Lower leg skin (tissue), 4 donors: ENCODE measurements around the gene CAVIN1. TPM values are rescaled to one million over a fixed set of nuclear protein-coding genes. Genes with fewer than 3 reads are reported as not detected.
"Not testable (repeated sequence)": the region's sequence is repeated elsewhere in the genome, so short reads cannot be mapped to it uniquely, and the experiment has no call there.

Experiments
- DNase-seq, 2 donors: peaks; one replicate each; pipeline ENCODE4 v3.0.0-alpha.2; 2019; ENCODE audit warnings: low spot score in 2 of 2
- H3K4me3 ChIP-seq: fragments of 200-600 bp; sonication (generic); 2 replicates; pipeline ENCODE4 v1.5.1; 2017; ENCODE audit warnings: mild to moderate bottlenecking, low read depth; ENCODE audit not compliant: poor library complexity, severe bottlenecking
- CTCF ChIP-seq, 3 donors: fragments of 450-650 bp; IDR thresholded peaks; one replicate each; pipeline ENCODE4 v1.5.1; 2016; ENCODE audit warnings: antibody characterized with exemption in 3 of 3, mild to moderate bottlenecking in 3 of 3, moderate library complexity in 2 of 3
- POLR2A ChIP-seq, 2 donors: fragments of 450-650 bp; IDR thresholded peaks; one replicate each; pipeline ENCODE4 v1.6.1; 2016 to 2017; ENCODE audit warnings: antibody characterized with exemption in 2 of 2, mild to moderate bottlenecking in 1 of 2, moderate library complexity in 1 of 2
- WGBS, 2 donors: methylation state at CpG; one replicate each; pipeline ENCODE4 v1.1.5; 2018; 5-methylcytosine and 5-hydroxymethylcytosine counted together
- intact Hi-C: fragments of 100-400 bp; cut with DNase I; formaldehyde crosslinking; loops from one replicate; pipeline ENCODE4 v1.15.0; 2023; ENCODE audit warnings: low total_unique reads
- total RNA-seq, 4 donors: library from RNA; depleted of rRNA; stranded (reverse); fragments of >200 nt; gene quantifications; one replicate each; pipeline ENCODE4 v1.1.0, GENCODE V29; 2016

CAVIN1 gene
- total RNA-seq, 4 donors from 2014 or later: 171 to 336 (median 255) TPM

- 41 to 57% methylated on average over 2 of the region's 2 CpGs for WGBS, 2 donors
- H3K4me3 ChIP-seq: no peak overlapping the region
- intact Hi-C loops: no loop called here
- no peak for DNase-seq
- TF ChIP-seq CTCF (IDR thresholded peaks at IDR 0.05) (no peak), POLR2A (IDR thresholded peaks at IDR 0.05) (no peak)
Measured at GRCh38 chr17:42453439-42453838, 30.4 kb upstream of the CAVIN1 start.

GRCh38 chr17:42451270-42451669, 28.2 kb upstream of the CAVIN1 start:
- 70 to 76% methylated on average over 5 of the region's 5 CpGs for WGBS, 2 donors
- H3K4me3 ChIP-seq, DNase-seq, intact Hi-C loops: not testable (repeated sequence)

- DNase-seq, H3K4me3 ChIP-seq, intact Hi-C loops: not testable (repeated sequence)
- 33% methylated on average over 1 of the region's 2 CpGs; no CpG with 5 or more reads in 1 of the 2 donors for WGBS, 2 donors
Measured at GRCh38 chr17:42449838-42450237, 26.8 kb upstream of the CAVIN1 start.

- H3K4me3 ChIP-seq, intact Hi-C loops, DNase-seq: not testable (repeated sequence)
- 86 to 95% methylated on average over 4 to 21 of the region's 27 CpGs for WGBS, 2 donors
Measured at GRCh38 chr17:42449176-42449575, 26.1 kb upstream of the CAVIN1 start.

GRCh38 chr17:42442196-42442565, 19.1 kb upstream of the CAVIN1 start:
- DNase-seq: no peak
- H3K4me3 ChIP-seq: no peak overlapping the region
- no peak for TF ChIP-seq CTCF (IDR thresholded peaks at IDR 0.05)
- no peak for TF ChIP-seq POLR2A (IDR thresholded peaks at IDR 0.05)
- WGBS, 2 donors: 45 to 51% methylated on average over 5 of the region's 5 CpGs
- intact Hi-C loops: no loop called here

GRCh38 chr17:42441371-42442195, 18.5 kb upstream of the CAVIN1 start:
- H3K4me3 ChIP-seq: no peak overlapping the region
- 56 to 68% methylated on average over 7 of the region's 7 CpGs for WGBS, 2 donors
- no peak for TF ChIP-seq CTCF (IDR thresholded peaks at IDR 0.05)
- TF ChIP-seq POLR2A (IDR thresholded peaks at IDR 0.05): no peak
- intact Hi-C loops: no loop called here
- DNase-seq: no peak

GRCh38 chr17:42438600-42439567, 15.8 kb upstream of the CAVIN1 start:
- intact Hi-C loops: no loop called here
- no peak for TF ChIP-seq CTCF (IDR thresholded peaks at IDR 0.05)
- DNase-seq: peak in 1 of 2 donors; percentile 57
- WGBS, 2 donors: 87 to 94% methylated on average over 9 of the region's 9 CpGs
- no peak overlapping the region for H3K4me3 ChIP-seq
